A204.1 (cell line): Measurements from ENCODE around the gene ZSWIM3.
"Not testable (repeated sequence)": the region's sequence is repeated elsewhere in the genome, so short reads cannot be mapped to it uniquely, and the experiment has no call there.

ENCODE experiments used
- FAIRE-seq: peaks from 2 replicates; lab custom pipeline; 2012; peaks lifted over from hg19 to GRCh38; lab: Jason Lieb, UNC

ZSWIM3 gene

DNA sequence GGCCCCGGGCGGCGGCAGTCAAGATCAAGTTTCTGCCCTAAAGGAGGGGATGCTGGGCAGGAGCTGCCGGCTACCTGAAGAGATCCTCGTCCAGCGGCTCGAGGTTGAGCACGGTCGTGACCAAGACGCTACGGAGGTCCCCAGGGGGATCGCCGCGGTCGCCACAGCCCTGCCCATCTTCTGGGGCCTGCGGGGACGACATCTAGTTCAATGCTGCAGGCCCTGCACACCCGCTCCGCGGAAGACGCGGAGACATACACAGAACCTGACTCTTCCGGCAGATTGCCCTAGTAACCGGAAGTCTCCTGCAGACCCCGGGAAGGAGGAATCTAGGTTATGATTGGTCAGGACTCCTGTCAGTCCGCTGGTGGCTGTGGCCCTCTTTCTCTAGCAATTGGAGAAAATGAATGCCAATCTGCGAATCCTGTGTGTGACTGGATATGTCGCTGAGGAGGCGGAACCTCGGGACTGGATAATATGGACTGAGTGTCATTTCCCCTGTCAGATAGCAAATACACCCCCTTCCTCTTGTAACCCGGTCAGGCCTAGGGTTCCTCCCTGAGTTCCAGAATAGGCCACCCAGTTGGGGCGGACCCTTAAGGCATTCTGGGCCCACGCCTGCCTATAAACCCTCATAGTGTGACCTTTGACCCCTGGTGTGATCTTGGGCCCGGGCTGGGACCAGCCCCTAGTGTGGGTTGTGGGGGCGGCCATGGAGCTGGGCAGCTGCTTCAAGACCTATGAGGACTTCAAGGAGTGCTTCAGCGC is at the start of gene ZSWIM3, which contains the start of gene ACOT8:
Gene ZSWIM3, plus strand, starts transcription at position 501 of the 768 bp plus-strand sequence. Its CDS starts 212 bp downstream, at position 713.
Gene ACOT8, minus strand, starts transcription at position 279 of the 768 bp plus-strand sequence. Its CDS starts 77 bp downstream, at position 202.
- FAIRE-seq, result peak; percentile 91

DNA sequence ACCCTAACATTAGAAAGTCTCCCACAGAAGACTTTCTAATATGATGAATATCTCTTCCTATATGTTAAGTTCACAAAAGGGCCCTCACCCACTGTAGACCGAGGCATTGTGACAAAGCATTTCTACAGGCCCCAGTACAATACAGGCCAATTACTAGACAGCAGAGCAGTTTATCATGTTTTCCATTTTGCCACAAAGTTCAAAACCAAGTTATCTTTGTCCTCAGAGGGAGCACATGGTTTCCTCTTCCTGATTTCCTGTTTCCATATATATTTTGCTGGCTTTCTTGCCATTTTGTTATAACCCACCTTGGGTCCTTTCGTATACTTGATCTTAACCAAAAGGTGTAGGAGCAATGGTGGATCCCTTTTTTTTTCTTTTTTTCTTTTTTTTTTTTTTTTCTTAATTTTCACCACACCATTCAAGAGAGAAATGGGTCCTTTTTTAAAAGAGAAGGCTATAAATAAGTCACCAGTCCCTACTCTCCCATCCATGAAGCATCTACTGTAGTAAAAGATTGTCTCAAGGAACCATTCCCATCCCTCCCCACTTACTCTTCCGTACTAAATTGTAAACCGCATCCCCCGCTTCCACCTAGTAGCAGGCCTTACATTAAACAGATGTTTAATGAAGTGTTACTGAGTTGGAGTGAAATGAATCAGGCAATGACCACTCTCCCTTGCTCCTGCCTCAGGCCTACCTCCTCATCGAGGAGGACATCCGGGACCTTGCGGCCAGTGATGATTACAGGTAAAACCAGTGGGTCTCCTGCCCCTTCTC is 47.0 kb upstream of the ZSWIM3 start:
- FAIRE-seq, result no peak

DNA sequence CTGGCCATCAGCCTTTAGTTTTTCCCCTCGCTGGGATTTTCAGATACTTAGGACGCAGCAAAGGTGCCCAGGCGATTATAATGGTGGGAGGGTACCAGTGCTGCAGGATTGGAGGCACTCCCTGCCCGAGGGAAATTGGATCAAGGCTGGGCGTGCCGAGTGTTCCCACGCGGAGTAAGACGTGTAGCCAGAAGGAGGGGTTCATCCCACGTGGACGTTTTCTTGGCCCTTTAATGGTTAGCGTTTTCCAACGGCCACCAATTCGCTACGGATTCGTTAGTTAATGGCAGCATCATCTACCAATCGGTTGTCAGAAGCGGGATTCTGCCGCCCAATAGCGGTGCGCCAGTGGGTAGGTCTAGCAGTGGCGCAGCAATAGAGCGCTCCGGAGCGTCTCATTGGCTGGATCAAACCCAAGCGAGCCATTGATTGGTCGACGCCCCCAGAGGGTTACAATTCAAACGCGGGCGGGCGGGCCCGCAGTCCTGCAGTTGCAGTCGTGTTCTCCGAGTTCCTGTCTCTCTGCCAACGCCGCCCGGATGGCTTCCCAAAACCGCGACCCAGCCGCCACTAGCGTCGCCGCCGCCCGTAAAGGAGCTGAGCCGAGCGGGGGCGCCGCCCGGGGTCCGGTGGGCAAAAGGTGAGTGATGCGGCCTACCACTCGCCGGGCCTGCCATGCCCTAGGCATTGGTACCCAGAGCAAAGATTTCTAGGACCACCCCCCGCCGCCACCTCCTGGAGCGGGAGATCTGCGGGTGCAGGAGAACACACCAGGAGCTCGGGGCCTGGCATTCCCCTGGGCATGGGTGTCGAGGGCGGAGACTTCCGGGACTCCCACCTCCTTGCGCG is 45.0 kb upstream of the ZSWIM3 start, which contains the start of gene UBE2C:
Gene UBE2C, plus strand, starts transcription at position 488 of the 849 bp plus-strand sequence. Its CDS starts 52 bp downstream, at position 540.
- peak; percentile 99 for FAIRE-seq

DNA sequence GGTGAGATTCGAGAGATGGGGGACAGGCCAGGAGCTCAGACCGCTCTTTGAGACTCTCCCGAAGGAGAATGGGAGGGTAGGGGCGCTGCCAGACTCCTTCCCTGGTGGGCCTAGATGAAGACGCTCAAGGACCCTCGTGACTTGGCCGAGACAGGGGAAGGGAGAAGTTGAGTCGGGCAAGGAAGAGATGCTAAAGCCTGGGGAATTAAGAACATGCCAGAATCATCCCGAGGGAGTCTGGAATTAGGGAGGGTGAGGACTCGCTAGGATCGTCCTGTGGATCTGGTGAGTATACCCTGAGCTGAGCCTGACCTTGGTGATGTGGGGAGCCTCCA is 44.4 kb upstream of the ZSWIM3 start:
- no peak for FAIRE-seq

DNA sequence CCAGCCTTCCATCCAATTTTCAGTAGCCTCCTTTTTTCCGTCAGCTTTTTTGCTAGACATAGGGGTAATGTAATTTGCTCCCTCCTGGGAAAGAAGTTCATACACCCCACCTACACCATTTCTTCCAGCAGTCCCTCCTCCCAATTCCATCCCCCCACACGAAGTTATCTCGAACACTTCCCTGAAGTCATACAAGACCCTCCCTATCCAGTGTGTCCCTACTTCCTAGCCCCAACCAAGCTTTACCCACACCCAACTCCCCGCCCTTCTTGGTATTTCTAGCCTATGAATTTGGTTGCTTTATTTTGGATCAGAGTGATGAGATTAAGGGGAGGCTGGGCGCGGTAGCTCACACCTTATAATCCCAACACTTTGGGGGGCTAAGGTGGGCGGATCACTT is 43.9 kb upstream of the ZSWIM3 start:
- FAIRE-seq, result no peak

DNA sequence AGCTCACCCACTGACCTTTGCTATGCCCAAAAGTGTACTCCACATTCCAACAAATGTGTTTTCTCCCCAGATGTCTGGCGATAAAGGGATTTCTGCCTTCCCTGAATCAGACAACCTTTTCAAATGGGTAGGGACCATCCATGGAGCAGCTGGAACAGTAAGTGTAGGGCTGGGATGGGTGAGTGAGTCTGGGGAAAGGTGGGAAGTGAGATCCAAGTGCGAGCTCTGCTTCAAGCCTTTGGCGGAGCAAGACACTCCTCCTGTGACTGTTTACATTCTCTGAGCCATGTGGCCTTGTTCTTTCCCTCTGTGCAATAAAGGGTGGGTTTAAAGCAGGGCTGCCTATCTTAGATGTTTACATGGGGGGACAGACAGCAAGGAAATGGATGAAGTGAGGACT is 43.1 kb upstream of the ZSWIM3 start:
- no peak for FAIRE-seq

DNA sequence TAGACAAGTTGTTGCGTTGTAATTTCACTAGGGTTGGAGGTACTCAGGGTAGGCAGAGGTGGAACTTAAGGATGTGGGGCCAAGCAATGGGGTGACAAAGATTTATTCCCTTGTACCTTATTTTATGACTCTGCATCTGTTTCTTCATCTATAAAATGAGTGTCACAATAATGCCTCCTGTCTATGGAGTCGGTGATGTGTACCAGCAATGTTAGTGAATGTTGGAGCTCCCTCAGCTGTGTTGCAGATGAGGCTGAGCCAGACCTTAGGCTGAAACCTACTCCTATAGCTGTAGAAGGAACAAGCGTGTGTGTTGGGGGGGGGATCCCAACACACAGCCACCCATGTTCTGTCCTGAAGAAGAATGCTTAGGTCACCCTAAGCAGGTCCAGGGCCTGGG is 40.5 kb upstream of the ZSWIM3 start:
- no peak for FAIRE-seq

DNA sequence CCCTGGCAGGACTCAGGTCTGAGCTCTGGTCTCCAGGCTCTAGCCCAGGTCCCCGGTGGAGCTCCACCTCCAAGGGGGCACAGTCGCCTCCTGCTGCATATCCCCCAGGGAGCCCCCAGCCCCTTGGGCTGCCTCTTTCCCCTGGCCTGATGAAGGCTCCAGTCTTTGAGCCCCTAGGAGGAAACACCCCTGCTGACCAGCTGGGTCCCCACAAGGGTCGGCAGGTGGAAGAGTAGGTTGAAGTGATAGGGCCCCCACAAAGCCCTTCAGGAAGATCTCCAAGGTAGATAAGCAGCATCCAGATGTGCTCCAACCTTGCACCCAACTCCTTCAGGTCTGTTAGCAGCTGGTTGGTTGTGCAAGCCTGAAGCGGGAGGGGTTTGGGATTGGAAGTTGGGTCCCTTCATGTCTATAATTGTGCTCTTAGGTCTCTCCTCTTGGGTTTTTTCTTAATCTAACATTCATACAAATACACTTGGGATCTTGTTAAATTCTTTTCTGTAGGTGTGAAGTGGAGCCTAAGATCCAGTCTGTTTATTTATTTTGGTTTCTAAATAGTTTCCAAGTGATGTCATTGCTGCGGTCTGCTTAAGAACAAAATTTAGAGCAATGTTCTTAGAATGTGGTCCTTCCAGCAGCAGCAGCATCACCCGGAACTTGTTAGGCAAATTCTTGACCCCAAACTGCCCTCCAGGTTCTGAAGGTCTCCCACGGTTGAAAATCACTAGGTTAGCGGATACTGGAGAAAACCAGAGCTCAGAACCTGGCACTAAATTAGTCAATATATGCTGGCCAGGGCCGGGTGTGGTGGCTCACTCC is 39.8 kb upstream of the ZSWIM3 start:
- no peak for FAIRE-seq

DNA sequence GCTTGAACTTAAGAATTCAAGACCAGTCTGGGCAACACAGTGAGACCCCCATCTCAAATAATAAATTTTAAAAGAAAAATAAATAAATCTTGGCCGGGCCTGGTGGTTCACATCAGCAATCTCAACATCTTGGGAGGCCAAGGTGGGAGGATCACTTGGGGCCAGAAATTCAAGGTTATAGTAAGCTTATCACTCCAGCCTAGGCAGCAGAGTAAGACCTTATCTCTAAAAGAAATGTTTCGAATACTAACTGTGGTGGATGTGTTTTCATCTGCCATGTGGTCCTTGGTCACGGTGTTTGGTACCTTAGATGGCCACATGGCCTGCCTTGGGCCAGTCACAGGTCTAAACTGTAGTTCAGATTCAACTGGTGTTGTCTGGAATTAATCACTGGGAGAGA is 39.2 kb upstream of the ZSWIM3 start:
- FAIRE-seq, result no peak

DNA sequence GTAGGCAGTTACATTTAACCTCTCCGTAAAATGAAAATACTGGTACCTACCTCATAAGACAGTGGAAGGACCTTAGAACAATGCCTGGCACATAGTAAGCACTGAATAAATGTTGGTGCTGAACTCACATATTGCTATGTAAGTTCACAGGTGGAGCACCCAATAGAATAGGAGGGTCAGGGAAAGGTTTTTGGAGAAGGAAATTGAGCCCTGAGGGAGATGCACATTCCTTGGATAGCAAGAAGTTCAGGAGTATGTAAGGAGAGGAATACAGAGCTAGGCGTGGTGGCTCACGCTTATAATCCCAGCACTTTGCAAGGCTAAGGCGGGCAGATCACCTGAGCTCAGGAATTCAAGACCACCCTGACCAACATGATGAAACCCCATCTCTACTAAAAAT is 37.9 kb upstream of the ZSWIM3 start:
- FAIRE-seq, result no peak

DNA sequence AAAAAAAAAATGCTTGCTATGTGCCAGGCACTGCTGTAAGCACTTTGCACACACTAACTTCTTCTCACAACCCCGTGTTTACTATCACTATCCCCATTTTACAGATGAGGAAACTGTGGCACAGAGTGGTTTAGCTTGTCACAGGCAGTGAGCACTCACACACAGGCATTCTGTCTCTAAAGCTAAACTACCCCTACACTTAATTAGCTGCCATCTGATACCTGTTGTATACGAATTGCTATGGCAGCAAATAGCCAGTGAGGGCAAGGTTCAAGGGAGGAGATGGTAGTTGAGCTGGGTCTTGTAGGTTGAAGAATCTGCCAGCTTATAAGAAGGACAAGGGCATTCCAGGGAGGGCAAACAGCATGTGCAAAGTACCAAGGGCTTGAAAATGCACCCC is 35.5 kb upstream of the ZSWIM3 start:
- FAIRE-seq, result no peak

DNA sequence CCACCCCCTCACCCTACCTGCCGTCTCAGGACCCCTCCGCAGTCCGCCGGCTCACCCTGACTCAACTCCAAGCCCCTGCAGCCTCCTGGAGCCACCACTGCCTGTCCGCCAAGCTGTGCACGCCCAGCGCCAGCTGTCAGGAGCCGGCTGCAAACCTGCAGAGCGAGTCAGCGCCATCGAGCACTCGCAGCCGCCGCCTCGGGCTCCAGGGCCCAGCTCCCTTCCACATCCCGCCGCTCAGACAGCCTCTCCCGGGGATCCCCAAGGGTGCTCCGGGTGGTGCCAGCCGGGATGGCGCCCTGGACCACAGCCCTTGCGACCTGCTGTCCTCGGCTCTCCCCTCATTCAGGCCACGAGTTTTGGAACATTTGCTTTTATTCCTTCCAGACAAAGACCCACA is 34.6 kb upstream of the ZSWIM3 start:
- FAIRE-seq, result no peak

DNA sequence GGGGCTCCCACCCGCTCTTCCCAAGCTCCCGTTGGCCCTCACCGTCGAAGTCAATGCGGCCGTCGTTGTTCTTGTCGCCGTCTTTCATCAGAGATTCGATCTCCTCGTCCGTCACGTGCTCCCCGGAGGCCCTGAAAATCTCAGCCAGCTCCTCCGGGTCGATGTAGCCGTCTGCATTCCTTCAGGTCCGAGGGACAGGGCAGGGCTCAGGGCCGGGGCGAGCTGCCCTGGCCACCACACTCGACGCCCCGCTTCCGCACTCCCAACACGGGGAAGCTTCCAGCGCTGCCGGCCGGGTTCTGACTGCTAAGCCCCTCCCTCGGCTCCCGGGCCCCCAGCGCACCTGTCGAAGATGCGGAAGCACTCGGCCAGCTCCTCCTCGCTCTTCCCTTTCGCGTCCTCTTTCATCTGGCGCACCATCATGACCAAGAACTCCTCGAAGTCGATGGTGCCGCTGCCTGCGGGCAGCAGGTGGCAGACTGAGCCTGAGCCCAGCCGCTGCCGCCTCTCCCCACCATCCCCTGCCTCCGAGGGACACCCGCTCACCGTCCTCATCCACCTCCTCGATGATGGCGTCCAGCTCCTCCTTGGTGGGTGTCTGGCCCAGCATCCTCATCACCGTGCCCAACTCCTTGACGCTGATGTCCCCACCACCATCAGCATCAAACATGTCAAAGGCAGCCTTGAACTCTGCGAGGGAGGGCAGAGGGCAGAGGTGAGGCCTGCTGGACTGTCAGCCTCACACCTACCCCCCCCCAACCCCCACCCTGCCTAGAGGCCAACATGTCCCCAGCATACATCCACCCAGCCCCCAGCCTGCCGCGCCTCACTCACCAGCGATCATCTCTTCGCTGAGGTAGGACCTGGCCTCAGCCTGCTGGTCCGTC is 33.2 kb upstream of the ZSWIM3 start:
- no peak for FAIRE-seq

DNA sequence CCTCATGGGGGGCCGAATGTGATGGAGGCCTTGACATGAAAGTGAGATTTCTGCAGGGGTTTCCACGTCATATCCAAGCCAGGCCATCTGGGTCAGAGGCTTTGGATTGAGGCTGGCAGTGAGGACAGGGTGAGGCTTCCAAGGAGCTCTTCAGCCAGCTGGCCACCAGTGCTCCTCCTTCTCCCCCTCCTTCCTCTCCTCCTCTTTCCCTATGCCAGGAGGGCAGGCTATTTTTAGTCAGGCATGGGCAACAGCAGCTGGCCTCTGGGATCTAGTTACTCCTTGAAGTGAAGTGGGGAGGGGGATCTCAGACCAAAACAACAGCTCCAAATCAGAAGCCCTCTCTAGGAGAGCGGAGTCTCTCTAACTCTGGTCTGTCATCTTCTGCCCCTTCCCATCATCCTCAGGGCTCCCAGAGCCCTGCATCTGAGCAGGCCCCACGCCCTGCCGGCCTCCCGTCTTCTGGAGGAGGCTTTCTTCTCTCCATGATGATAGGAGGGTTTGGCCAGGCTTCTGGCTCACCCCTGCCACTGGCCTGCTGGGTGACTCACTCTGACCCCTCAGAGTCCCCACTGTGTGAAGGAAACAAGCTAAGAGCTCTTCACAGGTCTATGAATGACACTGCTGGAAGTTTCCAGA is 30.9 kb upstream of the ZSWIM3 start:
- no peak for FAIRE-seq

DNA sequence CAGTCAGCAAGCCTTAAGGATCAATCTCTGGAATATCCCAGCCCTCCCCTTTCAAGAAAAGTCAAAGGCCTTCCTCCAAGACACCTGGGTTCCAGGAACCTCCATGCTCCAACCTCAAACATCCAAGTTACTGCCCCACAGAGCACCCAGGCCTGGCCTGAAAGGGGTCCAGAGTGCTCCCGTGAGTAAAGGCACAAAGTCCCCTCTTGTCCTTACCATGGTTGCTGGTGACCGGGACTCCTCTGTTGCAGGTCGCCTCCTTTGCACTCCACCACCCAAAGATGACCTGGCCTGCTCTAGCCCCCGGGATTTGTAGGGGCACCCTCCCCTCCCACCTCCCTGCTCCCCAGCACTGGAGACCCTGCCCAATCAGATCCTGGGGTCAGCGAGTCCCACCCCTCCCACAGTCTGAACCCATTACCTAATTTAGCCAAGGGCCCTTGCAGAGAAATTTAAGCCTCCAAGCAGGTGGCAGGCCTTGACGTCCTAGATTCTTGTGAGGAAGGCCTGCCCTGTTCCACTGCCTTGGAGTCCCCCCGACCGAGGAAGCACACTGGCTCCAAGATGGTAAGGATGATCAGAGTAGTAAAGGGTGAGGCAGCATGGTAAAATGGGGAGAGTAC is 30.3 kb upstream of the ZSWIM3 start, which contains the start of gene TNNC2:
Gene TNNC2, minus strand, starts transcription at position 283 of the 623 bp plus-strand sequence. Its CDS starts 64 bp downstream, at position 219.
- no peak for FAIRE-seq

DNA sequence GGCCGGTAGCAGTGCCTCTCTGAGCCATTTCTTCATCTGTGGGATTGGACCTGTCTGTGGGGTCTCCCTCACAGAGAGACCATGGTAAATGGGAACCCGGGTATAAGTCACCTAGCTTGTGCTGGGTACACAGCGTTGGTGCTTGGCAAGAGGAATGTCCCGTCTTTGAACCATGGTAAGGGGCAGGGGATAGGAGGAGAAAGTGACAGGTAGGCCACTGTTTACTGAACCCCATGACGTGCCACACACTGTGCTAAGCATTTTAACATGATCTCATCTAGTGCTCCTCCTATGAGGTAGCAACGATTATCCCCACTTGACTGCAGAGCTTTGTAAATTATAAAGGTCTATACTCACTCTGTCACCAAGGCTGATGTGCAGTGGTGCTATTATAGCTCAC is 29.7 kb upstream of the ZSWIM3 start:
- no peak for FAIRE-seq

DNA sequence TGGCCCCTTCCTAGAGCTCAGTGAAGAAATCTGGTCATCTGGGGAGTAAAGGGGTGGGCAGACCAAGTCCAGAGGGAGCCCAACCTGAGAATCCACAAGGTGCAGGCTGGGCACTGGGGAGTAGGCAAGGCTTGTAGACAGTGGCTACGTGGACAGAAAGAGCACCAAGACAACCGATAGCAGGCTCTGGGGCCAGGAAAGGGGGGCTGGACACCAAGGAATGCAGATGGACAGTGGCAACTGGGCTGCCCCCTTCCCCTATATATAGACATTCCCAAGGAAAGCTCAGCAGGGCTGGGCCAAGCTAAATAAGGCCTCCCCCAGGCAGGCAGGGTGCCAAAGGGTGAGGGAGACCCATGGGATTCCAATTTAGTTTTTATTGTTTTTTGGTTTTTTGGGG is 28.8 kb upstream of the ZSWIM3 start:
- FAIRE-seq, result no peak

DNA sequence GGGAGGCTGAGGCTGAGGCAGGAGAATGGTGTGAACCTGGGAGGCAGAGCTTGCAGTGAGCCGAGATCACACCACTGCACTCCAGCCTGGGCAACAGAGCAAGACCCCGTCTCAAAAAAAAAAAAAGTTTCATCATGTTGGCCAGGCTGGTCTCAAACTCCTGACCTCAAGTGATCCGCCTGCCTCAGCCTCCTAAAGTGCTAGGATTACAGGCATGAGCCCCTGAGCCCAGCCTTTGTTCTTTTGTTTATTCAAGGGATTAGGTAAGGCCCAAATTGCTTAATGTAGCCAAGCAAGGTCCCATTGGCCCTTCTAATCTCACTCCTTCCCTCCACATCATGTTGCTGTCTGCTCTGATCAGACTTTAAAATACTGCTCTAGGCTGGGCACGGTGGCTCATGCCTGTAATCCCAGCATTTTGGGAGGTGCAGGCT is 27.7 kb upstream of the ZSWIM3 start:
- FAIRE-seq, result not testable (repeated sequence)

DNA sequence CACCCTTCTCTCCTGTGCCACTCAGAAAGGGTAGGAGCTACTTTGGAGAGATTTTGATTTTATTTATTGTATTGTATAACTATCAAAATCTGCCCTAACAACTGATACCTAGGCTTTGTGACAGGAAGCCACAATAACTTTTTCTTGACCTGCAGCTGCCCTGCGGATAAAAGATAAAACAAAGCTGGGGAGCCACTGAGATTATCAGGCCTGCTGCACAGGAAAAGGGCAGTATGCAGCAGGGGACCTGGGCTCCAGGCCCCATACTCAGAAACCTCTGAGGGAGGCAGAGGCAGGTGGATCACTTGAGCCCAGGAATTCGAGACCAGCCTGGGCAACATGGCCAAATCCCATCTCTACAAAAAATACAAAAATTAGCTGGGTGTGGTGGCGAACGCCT is 24.8 kb upstream of the ZSWIM3 start:
- FAIRE-seq, result no peak
